SK-N-SH treated with all-trans-retinoic acid at 6 μM for 48 hours (cell line): ENCODE results near the gene ITPKB.

Source experiments
- ATAC-seq: fragments of 200-7000 bp; cut with Tn5 transposase; 3 replicates; pipeline ENCODE4 v1.9.1; 2020; ENCODE audit warnings: mild to moderate bottlenecking, moderate library complexity
- BACH2 ChIP-seq: fragments of 250-450 bp; sonication (Bioruptor Pico); IDR thresholded peaks from 2 replicates; pipeline ENCODE4 v1.9.0; 2021; ENCODE audit warnings: mild to moderate bottlenecking, borderline replicate concordance
- CSDC2 ChIP-seq: fragments of 250-450 bp; sonication (Bioruptor Pico); IDR thresholded peaks from 2 replicates; pipeline ENCODE4 v1.5.0; 2020; ENCODE audit warnings: mild to moderate bottlenecking, moderate library complexity
- CSRNP3 ChIP-seq: fragments of 250-450 bp; sonication (Bioruptor Pico); IDR thresholded peaks from 2 replicates; pipeline ENCODE4 v1.5.1; 2021; ENCODE audit warnings: mild to moderate bottlenecking, moderate library complexity
- ESRRG ChIP-seq: fragments of 250-450 bp; sonication (Bioruptor Pico); IDR thresholded peaks from 2 replicates; pipeline ENCODE4 v1.6.1; 2021; ENCODE audit warnings: mild to moderate bottlenecking
- GLIS3 ChIP-seq: fragments of 250-450 bp; sonication (Bioruptor Pico); IDR thresholded peaks from 2 replicates; pipeline ENCODE4 v1.5.0; 2020; ENCODE audit warnings: mild to moderate bottlenecking, moderate library complexity
- OSR1 ChIP-seq: fragments of 250-450 bp; sonication (Bioruptor Pico); IDR thresholded peaks from 2 replicates; pipeline ENCODE4 v1.8.0; 2022; ENCODE audit warnings: moderate library complexity, mild to moderate bottlenecking, inconsistent platforms
- PATZ1 ChIP-seq: fragments of 250-450 bp; sonication (Bioruptor Pico); IDR thresholded peaks from 2 replicates; pipeline ENCODE4 v1.8.0; 2020; ENCODE audit warnings: mild to moderate bottlenecking, moderate library complexity, borderline replicate concordance
- POU6F1 ChIP-seq: fragments of 250-450 bp; sonication (Bioruptor Pico); IDR thresholded peaks from 2 replicates; pipeline ENCODE4 v1.8.0; 2021; ENCODE audit warnings: low read depth, mild to moderate bottlenecking, moderate library complexity, borderline replicate concordance
- PPARA ChIP-seq: fragments of 250-450 bp; sonication (Bioruptor Pico); IDR thresholded peaks from 2 replicates; pipeline ENCODE4 v1.5.0; 2020; ENCODE audit warnings: mild to moderate bottlenecking, borderline replicate concordance
- RARB ChIP-seq: fragments of 250-450 bp; sonication (Bioruptor Pico); IDR thresholded peaks from 2 replicates; pipeline ENCODE4 v1.8.0; 2021; ENCODE audit warnings: mild to moderate bottlenecking, moderate library complexity
- SNAI2 ChIP-seq: fragments of 250-450 bp; sonication (Bioruptor Pico); IDR thresholded peaks from 2 replicates; pipeline ENCODE4 v1.5.0; 2020; ENCODE audit warnings: mild to moderate bottlenecking, moderate library complexity
- TCF4 ChIP-seq: fragments of 250-450 bp; sonication (Bioruptor Pico); IDR thresholded peaks from 2 replicates; pipeline ENCODE4 v1.8.0; 2021; ENCODE audit warnings: mild to moderate bottlenecking, moderate library complexity, borderline replicate concordance
- TOX ChIP-seq: fragments of 250-450 bp; sonication (Bioruptor Pico); IDR thresholded peaks from 2 replicates; pipeline ENCODE4 v1.8.0; 2021; ENCODE audit warnings: mild to moderate bottlenecking, moderate library complexity, borderline replicate concordance
- TSHZ2 ChIP-seq: fragments of 250-450 bp; sonication (Bioruptor Pico); IDR thresholded peaks from 2 replicates; pipeline ENCODE4 v1.5.0; 2020; ENCODE audit warnings: mild to moderate bottlenecking, moderate library complexity
- ZC3H10 ChIP-seq: fragments of 250-450 bp; sonication (Bioruptor Pico); IDR thresholded peaks from 2 replicates; pipeline ENCODE4 v1.5.1; 2021; ENCODE audit warnings: mild to moderate bottlenecking, moderate library complexity
- ZFP3 ChIP-seq: fragments of 250-450 bp; sonication (Bioruptor Pico); IDR thresholded peaks from 2 replicates; pipeline ENCODE4 v1.5.0; 2020; ENCODE audit warnings: mild to moderate bottlenecking, moderate library complexity
- ZNF565 ChIP-seq: fragments of 450-650 bp; formaldehyde crosslinking; conservative IDR thresholded peaks from 2 replicates; pipeline ENCODE4 v1.5.0; 2020; ENCODE audit warnings: low read depth, mild to moderate bottlenecking, moderate library complexity
- ZNF70 ChIP-seq: fragments of 450-650 bp; formaldehyde crosslinking; IDR thresholded peaks from 2 replicates; pipeline ENCODE4 v1.5.0; 2020; ENCODE audit warnings: mild to moderate bottlenecking, moderate library complexity
- ZNF8 ChIP-seq: fragments of 450-650 bp; formaldehyde crosslinking; IDR thresholded peaks from 2 replicates; pipeline ENCODE4 v1.5.0; 2020; ENCODE audit warnings: mild to moderate bottlenecking, moderate library complexity

The ITPKB gene

GRCh38 chr1:226704169-226704937 is 34.7 kb downstream of the ITPKB start:
- TF ChIP-seq TOX (no peak), RARB (CRISPR knock-in tag) (no peak), PPARA (no peak), ZC3H10 (no peak), CSDC2 (CRISPR knock-in tag) (no peak), ZNF8 (CRISPR knock-in tag) (no peak), ZNF70 (no peak), ZFP3 (no peak), ZNF565 (CRISPR knock-in tag) (no peak), PATZ1 (CRISPR knock-in tag) (no peak), CSRNP3 (CRISPR knock-in tag) (no peak)
- ATAC-seq: no peak

- TF ChIP-seq ZNF70 (no peak), TCF4 (CRISPR knock-in tag) (no peak), PPARA (no peak), ZC3H10 (peak; percentile 40; the same call in 1 of the 2 replicates), ESRRG (CRISPR knock-in tag) (no peak), POU6F1 (CRISPR knock-in tag) (no peak), SNAI2 (CRISPR knock-in tag) (peak; percentile 90), BACH2 (CRISPR knock-in tag) (peak; percentile 80; the same call in 1 of the 2 replicates), TSHZ2 (peak; percentile 74), ZFP3 (peak; percentile 88), OSR1 (CRISPR knock-in tag) (peak; percentile 76), GLIS3 (CRISPR knock-in tag) (no peak), TOX (no peak; the same call in 1 of the 2 replicates), PATZ1 (CRISPR knock-in tag) (peak; percentile 31; the same call in 1 of the 2 replicates), CSDC2 (CRISPR knock-in tag) (peak; percentile 91)
- peak; percentile 84 for ATAC-seq
Observed at GRCh38 chr1:226702957-226703831, 35.9 kb downstream of the ITPKB start.
